Melanocyte of skin (primary cell): Measurements from ENCODE around the gene ZNFX1. TPM values are rescaled to one million over a fixed set of nuclear protein-coding genes. Genes with fewer than 3 reads are reported as not detected.

Experiments used
- small RNA-seq, 2 donors: library from RNA; depleted of rRNA; stranded (forward); fragments of <200 nt; gene quantifications; one replicate each; pipeline ENCODE3, GENCODE V24; 2012
- total RNA-seq, 2 donors: library from RNA; depleted of rRNA; stranded (reverse); fragments of >200 nt; gene quantifications; 2 replicates each; pipeline ENCODE4 v1.2.3, GENCODE V29; 2012

ZNFX1 gene
- total RNA-seq, result 100 to 1,000 TPM; 101 to 142 TPM

GRCh38 chr20:49278036-49278817, at the start of gene ZNFX1:
ZNFX1 (minus strand) TSS chr20:49278057; CDS start chr20:49275839, 2,218 bp downstream.

GRCh38 chr20:49219091-49219923, 58.5 kb downstream of the ZNFX1 start, which contains the start of gene DDX27:
DDX27 (plus strand) TSS chr20:49219416; CDS start chr20:49219449, 33 bp downstream.

Small RNAs within 50 kb of the gene (small RNA-seq; reads per million reads assigned to genes)
- gene SNORD12B (437 to 524 reads per million in 2 donors), gene SNORD12C (293 to 430 reads per million in 2 donors)

Other genes with a start within 250 kb of the ZNFX1 start
- gene CSE1L, start 231.7 kb downstream of the ZNFX1 start, total RNA-seq, result 100 to 1,000 TPM in 1 of 2 donors, 10 to 100 TPM in 1; 89.5 to 155 TPM
- gene STAU1, start 89.7 kb downstream of the ZNFX1 start, total RNA-seq, result 10 to 100 TPM; 31.7 to 50.6 TPM
- gene DDX27, start 58.6 kb downstream of the ZNFX1 start, total RNA-seq, result 10 to 100 TPM; 36.5 to 37.6 TPM
- not detected for gene KCNB1, start 204.6 kb upstream of the ZNFX1 start, total RNA-seq